Measurements from ENCODE around the gene MRPL49.

MRPL49 gene

DNA sequence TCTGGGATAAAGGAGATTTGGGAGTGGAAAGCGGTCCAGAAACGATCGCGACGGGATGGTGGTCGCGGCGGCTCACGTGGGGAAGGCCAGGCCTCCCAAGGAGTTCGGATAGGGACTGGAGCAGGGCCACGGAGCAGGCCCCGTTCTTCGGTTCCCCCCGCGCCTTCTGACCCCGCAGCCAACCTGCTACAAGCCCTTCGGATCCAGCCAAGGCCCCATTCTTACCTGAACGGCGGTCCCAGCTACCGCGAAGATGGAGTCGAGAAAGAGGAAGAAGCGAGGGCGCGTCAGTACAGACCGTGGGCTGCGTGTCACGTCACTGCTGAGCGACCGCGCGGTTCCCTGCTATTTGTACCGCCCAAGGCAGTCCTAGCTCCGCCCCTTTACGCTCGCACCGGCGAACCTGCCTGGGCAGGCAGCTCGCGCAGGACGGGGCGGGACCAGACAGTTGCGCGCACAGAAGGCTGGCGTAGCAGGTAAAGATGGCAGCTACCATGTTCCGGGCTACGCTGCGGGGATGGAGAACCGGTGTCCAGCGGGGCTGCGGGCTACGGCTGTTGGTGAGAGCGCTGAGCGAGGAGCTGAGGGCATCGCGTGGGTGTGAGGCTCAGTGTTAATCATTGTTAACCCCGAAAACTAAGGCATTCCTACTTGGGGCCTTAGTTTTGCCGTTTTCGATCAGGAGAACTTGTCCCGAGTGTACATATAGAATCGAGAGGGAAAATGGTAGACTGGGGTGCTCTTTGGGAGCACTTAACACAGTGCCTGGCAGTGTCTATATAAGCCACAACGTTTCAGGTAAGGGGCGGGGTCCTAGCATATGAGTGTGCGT, at the start of gene MRPL49, which contains the start of gene FAU:
Gene MRPL49 (plus strand): TSS at position 457 of the 832 bp plus-strand sequence. CDS start 26 bp downstream, at position 483.
Gene FAU (minus strand): TSS at position 270 of the 832 bp plus-strand sequence. CDS start 321 bp downstream, outside the sequence.
- DNase-seq (ENCODE audit: low read depth, low spot score), result peak; percentile 93

DNA sequence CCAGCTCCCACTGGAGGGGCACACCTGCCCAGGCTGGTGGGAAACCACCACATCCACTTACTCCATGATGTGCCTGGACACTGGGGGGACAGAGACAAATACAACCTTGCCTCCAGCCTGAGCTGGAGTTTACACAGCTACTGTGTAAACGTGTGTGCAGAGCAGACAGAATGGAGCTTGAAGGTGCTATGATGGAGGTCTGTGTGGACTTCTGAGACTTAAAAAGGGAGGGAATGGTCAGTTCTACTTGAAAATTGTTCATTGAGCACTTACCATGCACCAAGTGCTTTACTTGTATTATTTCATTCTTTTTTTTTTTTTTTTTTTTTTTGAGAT, 49.5 kb upstream of the MRPL49 start:
- no peak overlapping the region for H3K27ac ChIP-seq
- no peak for DNase-seq (ENCODE audit: low read depth, low spot score)

More for the DNA sequence above, at the start of gene MRPL49, which contains the start of gene FAU:
- H3K27ac ChIP-seq, result peak within 1 kb of the TSS; percentile 93

DNA sequence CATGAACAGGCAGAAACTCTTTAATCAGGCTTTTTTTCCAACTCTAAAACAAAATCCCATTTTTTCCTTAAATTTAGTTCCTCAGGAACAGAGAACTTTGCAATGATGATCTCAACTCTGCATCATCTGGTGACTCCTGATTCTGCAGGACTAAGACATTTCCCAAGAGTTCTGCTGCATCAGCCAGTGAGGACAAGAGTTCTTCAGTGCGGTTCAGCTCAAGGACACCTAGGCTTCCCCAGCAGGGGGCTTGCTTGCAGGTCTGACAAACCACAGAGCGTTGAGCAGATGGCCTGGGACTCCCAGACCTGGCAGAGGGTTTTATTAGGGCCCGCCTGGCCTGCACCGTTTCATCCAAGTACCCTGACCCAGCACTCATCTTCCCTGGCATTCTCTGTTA, 44.7 kb upstream of the MRPL49 start:
- DNase-seq (ENCODE audit: low read depth, low spot score), result no peak

GRCh38 chr11:65078151-65078550, 44.0 kb upstream of the MRPL49 start:
- no peak for DNase-seq (ENCODE audit: low read depth, low spot score)
- H3K27ac ChIP-seq, result no peak overlapping the region

More for the DNA sequence above, 44.7 kb upstream of the MRPL49 start:
- no peak overlapping the region for H3K27ac ChIP-seq

DNA sequence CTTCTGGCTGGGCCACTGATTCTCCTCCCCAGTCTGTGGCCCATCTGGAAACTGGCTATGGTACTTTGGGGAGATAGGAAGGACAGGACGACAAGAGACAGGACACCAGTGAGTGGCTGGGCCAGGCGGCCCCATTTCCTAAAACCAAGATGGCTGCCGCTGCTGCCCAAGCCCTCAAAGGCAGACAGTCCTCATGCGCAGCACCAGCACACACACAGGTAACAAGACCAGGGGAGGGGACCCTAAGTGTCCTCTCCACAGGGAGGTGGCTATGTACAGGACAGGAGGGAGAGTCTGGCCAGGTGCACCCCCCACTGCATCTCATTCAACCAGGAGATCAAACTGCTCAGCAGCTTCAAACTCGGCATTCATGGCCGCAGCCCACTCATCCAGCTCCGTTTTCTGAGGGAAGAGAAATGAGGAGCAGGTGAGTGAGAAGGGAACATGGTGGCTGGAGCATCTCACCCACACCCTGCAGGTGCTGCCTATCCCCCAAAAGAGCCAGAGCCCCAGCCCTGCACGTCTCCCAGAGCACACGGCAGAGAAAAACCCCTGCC, 43.3 kb upstream of the MRPL49 start:
- DNase-seq (ENCODE audit: low read depth, low spot score), result no peak
- no peak overlapping the region for H3K27ac ChIP-seq

GRCh38 chr11:65083134-65083833, 38.8 kb upstream of the MRPL49 start:
- DNase-seq (ENCODE audit: low read depth, low spot score), result no peak
- no peak overlapping the region for H3K27ac ChIP-seq

GRCh38 chr11:65083834-65084597, 38.1 kb upstream of the MRPL49 start, which contains the start of the genes CDCA5 and ZFPL1:
TSS of gene CDCA5 (minus strand) at chr11:65084040. CDS start at chr11:65083978, 62 bp downstream.
TSS of gene ZFPL1 (plus strand) at chr11:65084222. CDS start at chr11:65084699, 477 bp downstream.
- peak within 1 kb of the TSS; percentile 71 for H3K27ac ChIP-seq
- peak; percentile 78 for DNase-seq (ENCODE audit: low read depth, low spot score)

- no peak for DNase-seq (ENCODE audit: low read depth, low spot score)
- peak overlapping the region; percentile 71 for H3K27ac ChIP-seq
These were observed 37.3 kb upstream of the MRPL49 start for GRCh38 chr11:65084598-65085375.

GRCh38 chr11:65085446-65085845, 36.7 kb upstream of the MRPL49 start:
- H3K27ac ChIP-seq, result no peak overlapping the region

DNA sequence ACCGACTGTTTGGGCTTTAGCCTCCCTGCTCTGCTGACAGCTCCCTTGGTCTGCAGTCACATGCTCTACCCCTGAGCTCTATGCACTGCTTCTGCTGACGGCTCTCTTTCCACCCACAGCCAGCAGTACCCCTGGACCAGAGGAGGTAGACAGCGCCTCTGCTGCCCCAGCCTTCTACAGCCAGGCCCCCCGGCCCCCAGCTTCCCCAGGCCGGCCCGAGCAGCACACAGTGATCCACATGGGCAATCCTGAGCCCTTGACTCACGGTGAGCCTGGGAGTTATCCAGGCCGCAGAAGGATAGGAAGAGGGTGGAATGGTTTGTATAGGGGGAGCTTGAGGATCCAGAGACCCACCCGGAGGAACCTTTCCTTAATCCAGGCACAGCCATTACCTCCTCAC, 35.3 kb upstream of the MRPL49 start:
- H3K27ac ChIP-seq, result no peak overlapping the region
- no peak for DNase-seq (ENCODE audit: low read depth, low spot score)

More at GRCh38 chr11:65085446-65085845, 36.7 kb upstream of the MRPL49 start:
- DNase-seq (ENCODE audit: low read depth, low spot score), result no peak

DNA sequence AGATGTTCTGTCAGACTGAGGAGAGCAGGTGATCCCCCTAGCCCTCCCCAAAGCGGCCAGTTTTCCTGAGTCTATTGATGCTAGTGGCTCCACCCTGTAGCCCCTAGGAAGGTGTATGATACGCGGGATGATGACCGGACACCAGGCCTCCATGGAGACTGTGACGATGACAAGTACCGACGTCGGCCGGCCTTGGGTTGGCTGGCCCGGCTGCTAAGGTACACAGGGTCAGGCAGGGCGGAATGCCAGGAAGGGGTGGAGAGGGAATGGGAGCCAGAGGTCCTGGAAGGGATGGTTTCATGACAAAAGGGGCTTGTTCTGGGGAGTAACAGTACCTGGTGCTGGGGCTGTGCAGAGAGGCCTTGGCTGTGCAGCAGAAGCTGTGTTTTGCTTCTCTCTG, 34.9 kb upstream of the MRPL49 start:
- H3K27ac ChIP-seq, result no peak overlapping the region
- DNase-seq (ENCODE audit: low read depth, low spot score), result no peak

DNA sequence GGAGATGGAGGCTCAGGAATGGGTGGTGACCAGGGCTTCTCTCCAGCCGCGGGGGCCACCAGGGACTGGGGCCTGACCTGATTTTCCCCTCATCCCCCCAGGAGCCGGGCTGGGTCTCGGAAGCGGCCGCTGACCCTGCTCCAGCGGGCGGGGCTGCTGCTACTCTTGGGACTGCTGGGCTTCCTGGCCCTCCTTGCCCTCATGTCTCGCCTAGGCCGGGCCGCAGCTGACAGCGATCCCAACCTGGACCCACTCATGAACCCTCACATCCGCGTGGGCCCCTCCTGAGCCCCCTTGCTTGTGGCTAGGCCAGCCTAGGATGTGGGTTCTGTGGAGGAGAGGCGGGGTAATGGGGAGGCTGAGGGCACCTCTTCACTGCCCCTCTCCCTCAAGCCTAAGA, 34.3 kb upstream of the MRPL49 start:
- DNase-seq (ENCODE audit: low read depth, low spot score), result no peak
- no peak overlapping the region for H3K27ac ChIP-seq

DNA sequence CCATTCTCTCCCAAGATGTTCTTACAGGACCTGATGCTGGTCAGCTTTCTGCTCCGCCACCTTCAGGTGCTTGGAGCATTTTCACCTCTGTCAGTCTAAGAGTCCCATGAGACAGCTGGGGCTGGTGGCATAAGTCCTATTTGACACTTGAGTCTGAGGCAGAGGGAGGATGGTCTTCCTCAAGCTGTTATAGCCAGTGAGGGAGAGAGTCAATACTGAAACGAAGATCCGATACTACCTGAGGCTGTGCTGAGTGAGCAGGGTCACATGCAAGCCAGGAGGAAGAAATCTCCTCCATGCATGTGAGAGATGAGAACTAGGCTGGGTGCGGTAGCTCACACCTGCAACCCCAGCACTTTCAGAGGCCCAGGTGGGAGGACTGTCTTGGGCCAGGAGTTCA, 32.5 kb upstream of the MRPL49 start:
- no peak for DNase-seq (ENCODE audit: low read depth, low spot score)
- H3K27ac ChIP-seq, result no peak overlapping the region

GRCh38 chr11:65090628-65091027, 31.5 kb upstream of the MRPL49 start:
- H3K27ac ChIP-seq, result no peak overlapping the region
- no peak for DNase-seq (ENCODE audit: low read depth, low spot score)

DNA sequence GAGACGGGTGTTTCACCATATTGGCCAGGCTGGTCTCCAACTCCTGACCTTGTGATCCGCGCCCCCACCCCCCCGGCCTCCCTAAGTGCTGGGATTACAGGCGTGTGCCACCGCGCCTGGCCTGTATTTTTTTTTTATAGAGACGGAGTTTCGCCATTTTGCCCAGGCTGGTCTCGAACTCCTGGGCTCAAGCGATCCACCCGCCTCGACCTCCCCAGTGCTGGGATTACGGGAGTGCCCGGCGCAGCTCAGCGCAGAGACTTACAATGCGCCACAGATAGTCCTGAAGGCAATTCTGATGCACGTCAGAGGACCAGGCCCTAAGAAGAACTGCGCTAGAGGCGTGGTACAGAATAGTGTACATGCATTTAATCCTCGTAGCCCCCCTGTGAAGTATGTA, 26.7 kb upstream of the MRPL49 start:
- DNase-seq (ENCODE audit: low read depth, low spot score), result no peak
- peak overlapping the region; percentile 84 for H3K27ac ChIP-seq

DNA sequence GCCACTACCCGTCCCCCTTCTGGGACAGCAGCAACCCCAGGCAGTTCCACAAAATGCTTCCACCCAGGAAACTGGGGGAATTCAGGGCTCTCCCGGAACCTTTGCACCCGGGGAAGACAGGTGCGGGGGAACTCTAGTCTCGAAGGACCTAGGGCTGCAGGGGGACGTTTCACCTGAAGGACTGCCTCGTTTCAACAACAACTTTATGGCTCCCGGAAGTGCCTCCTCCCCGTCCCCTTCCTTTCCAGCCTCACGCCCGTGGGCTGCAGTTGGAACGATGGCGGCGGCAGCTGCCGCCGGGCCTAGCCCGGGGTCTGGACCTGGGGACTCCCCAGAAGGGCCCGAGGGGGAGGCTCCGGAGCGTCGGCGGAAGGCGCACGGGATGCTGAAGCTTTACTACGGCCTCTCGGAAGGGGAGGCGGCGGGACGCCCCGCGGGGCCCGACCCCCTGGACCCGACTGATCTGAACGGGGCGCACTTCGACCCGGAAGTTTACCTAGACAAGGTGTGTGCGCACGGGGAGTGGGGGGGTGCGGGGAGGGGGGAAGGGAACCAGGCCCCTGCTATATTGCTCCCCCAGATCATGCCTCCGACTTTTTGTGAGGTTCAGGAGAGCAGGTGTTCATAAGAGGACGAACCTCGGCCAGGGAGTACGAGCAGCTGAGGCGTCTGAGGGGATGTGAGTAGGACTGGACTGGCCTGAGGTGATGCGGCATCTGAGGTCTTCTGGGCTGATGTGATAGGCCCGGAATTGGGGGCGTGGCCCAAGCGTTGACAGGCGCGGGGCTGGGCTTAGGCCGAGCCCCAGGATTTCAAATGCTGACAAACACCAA, 25.9 kb upstream of the MRPL49 start, which contains the start of gene VPS51:
Gene VPS51 (plus strand): TSS at position 241 of the 833 bp plus-strand sequence. CDS start 37 bp downstream, at position 278.
- no peak for DNase-seq (ENCODE audit: low read depth, low spot score)
- H3K27ac ChIP-seq, result peak within 1 kb of the TSS; percentile 84

GRCh38 chr11:65096926-65097325, 25.2 kb upstream of the MRPL49 start:
- peak overlapping the region; percentile 84 for H3K27ac ChIP-seq
- no peak for DNase-seq (ENCODE audit: low read depth, low spot score)

- no peak for DNase-seq (ENCODE audit: low read depth, low spot score)
- H3K27ac ChIP-seq, result peak overlapping the region; percentile 42
These were observed 21.3 kb upstream of the MRPL49 start for GRCh38 chr11:65100674-65101350.

All from epithelial cell of prostate (primary cell).